Ecto neural progenitor cell (in vitro differentiated cells): ENCODE data around the gene PZP.

ENCODE experiments used
- DNase-seq: peaks from one replicate; pipeline ENCODE4 v3.0.0-alpha.2; 2018; ENCODE audit warnings: low spot score

PZP gene

GRCh38 chr12:9103050-9103849 is 104.9 kb downstream of the PZP start:
- DNase-seq, result no peak

- DNase-seq, result no peak
Measured at GRCh38 chr12:9101018-9101687, 107.0 kb downstream of the PZP start.

- DNase-seq, result no peak
Measured at GRCh38 chr12:9099552-9100190, 108.5 kb downstream of the PZP start.
